SK-N-MC (cell line): ENCODE results near the gene CTNNBIP1.

Experiments used
- DNase-seq: peaks from one replicate; pipeline ENCODE4 v3.0.0-alpha.2; 2011; ENCODE audit warnings: low read depth, low spot score
- H3K27ac ChIP-seq: fragments of 200-600 bp; sonication (generic); 2 replicates; pipeline ENCODE4 v1.5.1; 2016; ENCODE audit warnings: mixed run types
- H3K36me3 ChIP-seq: fragments of 200-600 bp; sonication (generic); 2 replicates; pipeline ENCODE4 v1.6.1; 2017; ENCODE audit warnings: antibody characterized with exemption, low read length, mixed read lengths; ENCODE audit not compliant: insufficient read depth
- H3K4me3 ChIP-seq: fragments of 200-600 bp; sonication (generic); 2 replicates; pipeline ENCODE4 v1.5.1; 2016
- H3K9ac ChIP-seq: fragments of 200-600 bp; sonication (generic); 2 replicates; pipeline ENCODE4 v1.8.0; 2017; ENCODE audit warnings: mixed run types, mixed read lengths; ENCODE audit not compliant: insufficient read length
- H3K9me3 ChIP-seq: fragments of 200-600 bp; sonication (generic); 2 replicates; pipeline ENCODE4 v1.6.1; 2017; ENCODE audit warnings: low read depth, mild to moderate bottlenecking, antibody characterized with exemption, low read length, moderate library complexity, mixed read lengths
- EZH2 ChIP-seq: fragments of 200-600 bp; sonication (generic); IDR thresholded peaks from one replicate; pipeline ENCODE4 v1.6.1; 2017; ENCODE audit warnings: antibody characterized with exemption
- FOXP2 ChIP-seq: optimal IDR thresholded peaks from 2 replicates; pipeline ENCODE3; 2011; ENCODE audit warnings: mild to moderate bottlenecking, moderate library complexity; ENCODE audit not compliant: insufficient read depth; ENCODE audit errors: extremely low read length, control extremely low read depth
- POLR2AphosphoS5 ChIP-seq: IDR thresholded peaks from 2 replicates; pipeline ENCODE4 v1.6.1; 2012; ENCODE audit warnings: mild to moderate bottlenecking, low read depth, low read length, borderline replicate concordance

CTNNBIP1 gene

GRCh38 chr1:9826616-9827015 is 83.5 kb downstream of the CTNNBIP1 start:
- Histone ChIP-seq H3K9me3 (no peaks in the 10 kb centered on the region), H3K27ac (no peak overlapping the region), H3K36me3 (no peaks in the 10 kb centered on the region), H3K4me3 (no peak overlapping the region), H3K9ac (no peak overlapping the region)
- DNase-seq: no peak
- TF ChIP-seq POLR2AphosphoS5: no peak
- no peak for TF ChIP-seq FOXP2
- no peak for TF ChIP-seq EZH2

- no peaks in the 10 kb centered on the region for H3K36me3 ChIP-seq
- no peak overlapping the region for H3K4me3 ChIP-seq
- TF ChIP-seq EZH2 (no peak), FOXP2 (no peak), POLR2AphosphoS5 (no peak)
- H3K27ac ChIP-seq: no peak overlapping the region
- no peaks in the 10 kb centered on the region for H3K9me3 ChIP-seq
- no peak for DNase-seq
- H3K9ac ChIP-seq: no peak overlapping the region
These were observed 84.0 kb downstream of the CTNNBIP1 start for GRCh38 chr1:9826087-9826486.

GRCh38 chr1:9825093-9826074 is 84.7 kb downstream of the CTNNBIP1 start:
- H3K36me3 ChIP-seq: no peaks in the 10 kb centered on the region
- H3K9ac ChIP-seq: no peak overlapping the region
- DNase-seq: no peak
- no peak for TF ChIP-seq EZH2
- no peak for TF ChIP-seq FOXP2
- TF ChIP-seq POLR2AphosphoS5: no peak
- no peak overlapping the region for H3K27ac ChIP-seq
- no peaks in the 10 kb centered on the region for H3K9me3 ChIP-seq
- H3K4me3 ChIP-seq: no peak overlapping the region

GRCh38 chr1:9824702-9825089 is 85.4 kb downstream of the CTNNBIP1 start:
- DNase-seq: no peak
- no peak overlapping the region for H3K27ac ChIP-seq
- TF ChIP-seq EZH2 (no peak), POLR2AphosphoS5 (no peak), FOXP2 (no peak)
- no peaks in the 10 kb centered on the region for H3K36me3 ChIP-seq
- no peak overlapping the region for H3K4me3 ChIP-seq
- H3K9me3 ChIP-seq: no peaks in the 10 kb centered on the region
- no peak overlapping the region for H3K9ac ChIP-seq

GRCh38 chr1:9823943-9824701 is 85.9 kb downstream of the CTNNBIP1 start, which contains the start of gene CLSTN1:
CLSTN1 (minus strand) TSS chr1:9823965; CDS start chr1:9823733, 232 bp downstream.
- Histone ChIP-seq H3K27ac (no peak within 1 kb of the TSS), H3K9me3 (no peaks in the 10 kb centered on the region), H3K4me3 (peak within 1 kb of the TSS; percentile 89), H3K36me3 (peaks cover 3% of the 10 kb centered on the region; the same call in 1 of the 2 replicates), H3K9ac (peak within 1 kb of the TSS; percentile 80)
- DNase-seq: no peak
- TF ChIP-seq EZH2: no peak
- TF ChIP-seq POLR2AphosphoS5: peak; percentile 54
- TF ChIP-seq FOXP2: no peak

GRCh38 chr1:9823693-9823942 is 86.5 kb downstream of the CTNNBIP1 start:
- no peak overlapping the region for H3K27ac ChIP-seq

GRCh38 chr1:9822897-9823692 is 87.0 kb downstream of the CTNNBIP1 start:
- no peak overlapping the region for H3K27ac ChIP-seq
- TF ChIP-seq FOXP2: no peak
- TF ChIP-seq EZH2: no peak
- TF ChIP-seq POLR2AphosphoS5: no peak
- DNase-seq: no peak

More at GRCh38 chr1:9823693-9823942, 86.5 kb downstream of the CTNNBIP1 start:
- TF ChIP-seq POLR2AphosphoS5 (no peak), EZH2 (no peak), FOXP2 (no peak)
- Histone ChIP-seq H3K9ac (peak overlapping the region; percentile 80), H3K4me3 (peak overlapping the region; percentile 89), H3K9me3 (no peaks in the 10 kb centered on the region), H3K36me3 (peaks cover 3% of the 10 kb centered on the region; the same call in 1 of the 2 replicates)
- DNase-seq: no peak

GRCh38 chr1:9822490-9822889 is 87.6 kb downstream of the CTNNBIP1 start:
- H3K27ac ChIP-seq: no peak overlapping the region
- no peak for DNase-seq
- TF ChIP-seq FOXP2 (no peak), POLR2AphosphoS5 (no peak), EZH2 (no peak)

More at GRCh38 chr1:9822897-9823692, 87.0 kb downstream of the CTNNBIP1 start:
- Histone ChIP-seq H3K9ac (peak overlapping the region; percentile 80), H3K9me3 (no peaks in the 10 kb centered on the region), H3K4me3 (peak overlapping the region; percentile 89), H3K36me3 (peaks cover 3% of the 10 kb centered on the region; the same call in 1 of the 2 replicates)

More at GRCh38 chr1:9822490-9822889, 87.6 kb downstream of the CTNNBIP1 start:
- Histone ChIP-seq H3K9ac (peak overlapping the region; percentile 80), H3K36me3 (peaks cover 3% of the 10 kb centered on the region; the same call in 1 of the 2 replicates), H3K4me3 (peak overlapping the region; percentile 89), H3K9me3 (no peaks in the 10 kb centered on the region)
